OCI-LY3 (cell line): ENCODE measurements around the gene BCL2L13.

Experiments used
- H2AFZ ChIP-seq: fragments of 200-600, 300-600 bp; shearing (Covaris generic); 2 replicates; pipeline ENCODE4 v1.6.0; 2014; ENCODE audit warnings: antibody characterized with exemption, low read depth, low read length
- H3K27ac ChIP-seq: fragments of 200-600, 300-600 bp; sonication (generic); 2 replicates; pipeline ENCODE4 v1.5.1; 2014; ENCODE audit warnings: mild to moderate bottlenecking, low read length, moderate library complexity, mixed read lengths
- H3K27me3 ChIP-seq: fragments of 200-600, 300-600 bp; sonication (generic); 2 replicates; pipeline ENCODE4 v1.6.1; 2014; ENCODE audit warnings: low read depth, low read length, mixed read lengths
- H3K36me3 ChIP-seq: fragments of 200-600, 300-600 bp; sonication (generic); replicated peaks from 2 replicates; pipeline ENCODE3; 2014; ENCODE audit warnings: low read depth, low read length, mixed read lengths
- H3K4me1 ChIP-seq: fragments of 300-600, 200-600 bp; sonication (generic); 2 replicates; pipeline ENCODE4 v1.6.1; 2014; ENCODE audit warnings: low read length, mixed read lengths
- H3K4me2 ChIP-seq: fragments of 200-600, 300-600 bp; sonication (generic); 2 replicates; pipeline ENCODE4 v1.6.1; 2014; ENCODE audit warnings: low read length, mixed read lengths
- H3K4me3 ChIP-seq: fragments of 300-600, 200-600 bp; sonication (generic); 2 replicates; pipeline ENCODE4 v1.5.1; 2014; ENCODE audit warnings: antibody characterized with exemption, mild to moderate bottlenecking, low read length, moderate library complexity
- H3K79me2 ChIP-seq: fragments of 300-600, 200-600 bp; shearing (Covaris generic); 2 replicates; pipeline ENCODE4 v1.6.1; 2014; ENCODE audit warnings: mild to moderate bottlenecking, low read length, mixed read lengths
- H3K9ac ChIP-seq: fragments of 300-600, 200-600 bp; shearing (Covaris generic); 2 replicates; pipeline ENCODE4 v1.6.0; 2014; ENCODE audit warnings: mild to moderate bottlenecking, low read length, moderate library complexity
- H3K9me3 ChIP-seq: fragments of 200-600, 300-600 bp; shearing (Covaris generic); 2 replicates; pipeline ENCODE4 v1.6.1; 2014; ENCODE audit warnings: low read length, mixed read lengths; ENCODE audit not compliant: insufficient read depth
- H4K20me1 ChIP-seq: fragments of 200-600, 300-600 bp; sonication (generic); 2 replicates; pipeline ENCODE4 v1.6.1; 2016; ENCODE audit warnings: low read length, mixed read lengths; ENCODE audit not compliant: insufficient read depth
- CTCF ChIP-seq: fragments of 200-600, 300-600 bp; sonication (generic); IDR thresholded peaks from 2 replicates; pipeline ENCODE4 v1.5.1; 2014; ENCODE audit warnings: antibody characterized with exemption, low read length, low read depth
- EZH2phosphoT487 ChIP-seq: fragments of 200-600 bp; shearing (Covaris generic); IDR thresholded peaks from 2 replicates; pipeline ENCODE4 v1.6.1; 2018; ENCODE audit warnings: antibody characterized with exemption, mixed run types, low read depth

Gene BCL2L13

GRCh38 chr22:17629641-17630040 is 8.9 kb upstream of the BCL2L13 start:
- peak overlapping the region; percentile 75 for H3K9ac ChIP-seq
- H3K4me2 ChIP-seq, result peak overlapping the region; percentile 79
- H3K27ac ChIP-seq, result no peak overlapping the region
- H3K27me3 ChIP-seq, result no peaks in the 10 kb centered on the region
- H3K79me2 ChIP-seq, result peaks cover 42% of the 10 kb centered on the region
- no peaks in the 10 kb centered on the region for H3K36me3 ChIP-seq
- H3K4me3 ChIP-seq, result peak overlapping the region; percentile 85
- no peaks in the 10 kb centered on the region for H3K9me3 ChIP-seq
- H3K4me1 ChIP-seq, result peaks cover 13% of the 10 kb centered on the region
- no peak for TF ChIP-seq EZH2phosphoT487
- H2AFZ ChIP-seq, result no peak overlapping the region
- H4K20me1 ChIP-seq, result no peaks in the 10 kb centered on the region

GRCh38 chr22:17631076-17631565 is 7.4 kb upstream of the BCL2L13 start:
- TF ChIP-seq CTCF (no peak), EZH2phosphoT487 (no peak)
- Histone ChIP-seq H3K79me2 (peaks cover 29% of the 10 kb centered on the region), H3K4me3 (no peak overlapping the region), H4K20me1 (no peaks in the 10 kb centered on the region), H2AFZ (no peak overlapping the region), H3K27ac (no peak overlapping the region), H3K9me3 (no peaks in the 10 kb centered on the region), H3K4me2 (no peak overlapping the region), H3K4me1 (peaks cover 13% of the 10 kb centered on the region), H3K27me3 (no peaks in the 10 kb centered on the region), H3K9ac (no peak overlapping the region), H3K36me3 (no peaks in the 10 kb centered on the region)

GRCh38 chr22:17633217-17633997 is 5.2 kb upstream of the BCL2L13 start:
- Histone ChIP-seq H3K9ac (no peak overlapping the region), H3K27me3 (no peaks in the 10 kb centered on the region), H3K79me2 (peaks cover 12% of the 10 kb centered on the region), H3K36me3 (no peaks in the 10 kb centered on the region), H3K4me3 (no peak overlapping the region), H3K4me2 (no peak overlapping the region), H4K20me1 (no peaks in the 10 kb centered on the region), H3K9me3 (no peaks in the 10 kb centered on the region), H2AFZ (no peak overlapping the region), H3K27ac (no peak overlapping the region), H3K4me1 (peaks cover 11% of the 10 kb centered on the region)
- no peak for TF ChIP-seq CTCF
- TF ChIP-seq EZH2phosphoT487, result no peak

GRCh38 chr22:17633998-17634323 is 4.6 kb upstream of the BCL2L13 start:
- H3K4me3 ChIP-seq, result no peak overlapping the region
- no peaks in the 10 kb centered on the region for H4K20me1 ChIP-seq
- H3K79me2 ChIP-seq, result peaks cover 12% of the 10 kb centered on the region
- H2AFZ ChIP-seq, result no peak overlapping the region
- no peak for TF ChIP-seq CTCF
- TF ChIP-seq EZH2phosphoT487, result no peak
- no peaks in the 10 kb centered on the region for H3K27me3 ChIP-seq
- peaks cover 11% of the 10 kb centered on the region for H3K4me1 ChIP-seq
- H3K4me2 ChIP-seq, result no peak overlapping the region
- H3K36me3 ChIP-seq, result no peaks in the 10 kb centered on the region
- no peak overlapping the region for H3K9ac ChIP-seq
- H3K27ac ChIP-seq, result no peak overlapping the region
- no peaks in the 10 kb centered on the region for H3K9me3 ChIP-seq
